Endodermal cell (in vitro differentiated cells): ENCODE results near the gene DDX39B. TPM values are rescaled to one million over a fixed set of nuclear protein-coding genes. Genes with fewer than 3 reads are reported as not detected.

ENCODE experiments used
- DNase-seq: peaks from one replicate; pipeline ENCODE4 v3.0.0-alpha.2; 2017
- H3K27ac ChIP-seq: 2 replicates; pipeline ENCODE4 v1.5.1; 2013; ENCODE audit warnings: mild to moderate bottlenecking, low read depth, low read length, moderate library complexity
- H3K27me3 ChIP-seq: 2 replicates; pipeline ENCODE4 v1.6.1; 2013; ENCODE audit warnings: mild to moderate bottlenecking, low read length, moderate library complexity; ENCODE audit not compliant: insufficient read depth, control insufficient read depth, poor library complexity, severe bottlenecking
- H3K36me3 ChIP-seq: 2 replicates; pipeline ENCODE4 v1.7.0; 2013; ENCODE audit warnings: mild to moderate bottlenecking, low read length, moderate library complexity; ENCODE audit not compliant: control insufficient read depth, insufficient read depth
- H3K4me1 ChIP-seq: one replicate; pipeline ENCODE4 v1.7.0; 2013; ENCODE audit warnings: low read length; ENCODE audit not compliant: control insufficient read depth, insufficient read depth
- H3K4me3 ChIP-seq: 2 replicates; pipeline ENCODE4 v1.5.1; 2013; ENCODE audit warnings: mild to moderate bottlenecking, low read length, moderate library complexity
- H3K9ac ChIP-seq: 2 replicates; pipeline ENCODE4 v1.6.1; 2013; ENCODE audit warnings: mild to moderate bottlenecking, low read length, moderate library complexity; ENCODE audit not compliant: poor library complexity, severe bottlenecking; ENCODE audit errors: extremely low read depth
- H3K9me3 ChIP-seq: 2 replicates; pipeline ENCODE4 v1.6.1; 2013; ENCODE audit warnings: mild to moderate bottlenecking, low read length, moderate library complexity; ENCODE audit not compliant: control insufficient read depth
- H3K27ac Mint-ChIP-seq: 2 replicates; pipeline ENCODE4 v1.8.0; 2020; ENCODE audit warnings: mixed read lengths
- H3K27me3 Mint-ChIP-seq: 2 replicates; pipeline ENCODE4 v1.8.0; 2021; ENCODE audit warnings: mild to moderate bottlenecking, mixed read lengths; ENCODE audit not compliant: insufficient read depth
- H3K36me3 Mint-ChIP-seq: 2 replicates; pipeline ENCODE4 v1.8.0; 2020; ENCODE audit warnings: low read depth, mixed read lengths
- H3K4me1 Mint-ChIP-seq: 2 replicates; pipeline ENCODE4 v1.8.0; 2020; ENCODE audit warnings: mixed read lengths
- H3K4me3 Mint-ChIP-seq: 2 replicates; pipeline ENCODE4 v1.8.0; 2020; ENCODE audit warnings: mild to moderate bottlenecking, moderate library complexity, mixed read lengths
- H3K9me3 Mint-ChIP-seq: 2 replicates; pipeline ENCODE4 v1.8.0; 2020; ENCODE audit warnings: mild to moderate bottlenecking, mixed read lengths
- CTCF ChIP-seq: fragments of 200-600 bp; sonication (generic); conservative IDR thresholded peaks from 2 replicates; pipeline ENCODE4 v1.5.0; 2021; ENCODE audit warnings: antibody characterized with exemption, mild to moderate bottlenecking
- WGBS, 2 experiments: methylation state at CpG; one replicate each; pipeline versions ENCODE4 v1.1.5 to v1.1.7; 2013; ENCODE audit warnings: missing lambda C conversion rate in 2 of 2, mixed read lengths in 1 of 2; ENCODE audit not compliant: insufficient coverage in 1 of 2, insufficient read length in 1 of 2; 5-methylcytosine and 5-hydroxymethylcytosine counted together
- total RNA-seq, 2 donors: library from RNA; stranded (reverse); fragmentation: NEBNext Ultra II Directional in 1 of 2; extraction: Animal tissue kit (Norgen Biotek cat#: 25700) in 1 of 2; gene quantifications; 2 replicates in 1 of 2; 3 replicates in 1 of 2; pipeline ENCODE4 v1.2.1, GENCODE V29; 2021

Gene DDX39B
- total RNA-seq, 2 donors from 2014 or later = 572 to 654 TPM

- peaks cover 6% of the 10 kb centered on the region for H3K4me1 ChIP-seq
- H3K27me3 ChIP-seq = no peaks in the 10 kb centered on the region
- no CpG with 5 or more reads among the region's 1 CpG for WGBS, 2 experiments
- no peaks in the 10 kb centered on the region for H3K36me3 ChIP-seq
- Mint-ChIP-seq H3K4me3 (no peak overlapping the region), H3K4me1 (peaks cover 7% of the 10 kb centered on the region), H3K36me3 (no peaks in the 10 kb centered on the region), H3K27ac (no peak overlapping the region), H3K9me3 (no peaks in the 10 kb centered on the region), H3K27me3 (peaks cover 6% of the 10 kb centered on the region)
- no peaks in the 10 kb centered on the region for H3K9me3 ChIP-seq
- H3K4me3 ChIP-seq = no peak overlapping the region
- TF ChIP-seq CTCF = no peak
- H3K9ac ChIP-seq = no peak overlapping the region
- no peak for DNase-seq
- H3K27ac ChIP-seq = no peak overlapping the region
These were observed 28.2 kb upstream of the DDX39B start for GRCh38 chr6:31569861-31570536.

DNA sequence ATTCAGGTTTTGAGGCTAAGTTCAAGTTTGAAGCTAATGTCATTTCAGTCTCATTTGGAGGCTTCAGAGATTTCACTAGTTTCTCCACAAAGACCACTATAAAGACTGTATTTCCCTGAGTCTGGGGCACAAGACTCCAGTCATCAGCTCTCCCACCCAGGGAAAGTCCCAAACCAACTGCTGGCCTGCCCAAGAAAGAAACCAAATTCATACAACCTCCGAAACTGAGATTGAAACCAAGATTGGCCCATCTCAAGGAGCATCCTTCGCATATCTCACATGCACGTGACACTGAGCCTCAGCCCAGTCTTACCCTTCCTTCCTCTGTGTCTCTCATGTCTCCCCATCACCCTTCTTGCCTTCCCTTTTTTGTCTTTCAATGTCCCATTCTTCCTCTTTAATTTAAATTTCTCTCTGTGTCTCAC is 26.7 kb upstream of the DDX39B start:
- Histone ChIP-seq H3K9ac (no peak overlapping the region), H3K4me3 (no peak overlapping the region), H3K27ac (no peak overlapping the region), H3K36me3 (no peaks in the 10 kb centered on the region), H3K9me3 (no peaks in the 10 kb centered on the region), H3K27me3 (no peaks in the 10 kb centered on the region), H3K4me1 (no peaks in the 10 kb centered on the region)
- peaks cover 4% of the 10 kb centered on the region for H3K4me1 Mint-ChIP-seq
- no peak for DNase-seq
- TF ChIP-seq CTCF = no peak
- peaks cover 3% of the 10 kb centered on the region for H3K27me3 Mint-ChIP-seq
- H3K36me3 Mint-ChIP-seq = no peaks in the 10 kb centered on the region
- no peak overlapping the region for H3K4me3 Mint-ChIP-seq
- H3K9me3 Mint-ChIP-seq = no peaks in the 10 kb centered on the region
- H3K27ac Mint-ChIP-seq = no peak overlapping the region
- WGBS, 2 experiments = 89 to 92% methylated on average over 3 of the region's 3 CpGs

DNA sequence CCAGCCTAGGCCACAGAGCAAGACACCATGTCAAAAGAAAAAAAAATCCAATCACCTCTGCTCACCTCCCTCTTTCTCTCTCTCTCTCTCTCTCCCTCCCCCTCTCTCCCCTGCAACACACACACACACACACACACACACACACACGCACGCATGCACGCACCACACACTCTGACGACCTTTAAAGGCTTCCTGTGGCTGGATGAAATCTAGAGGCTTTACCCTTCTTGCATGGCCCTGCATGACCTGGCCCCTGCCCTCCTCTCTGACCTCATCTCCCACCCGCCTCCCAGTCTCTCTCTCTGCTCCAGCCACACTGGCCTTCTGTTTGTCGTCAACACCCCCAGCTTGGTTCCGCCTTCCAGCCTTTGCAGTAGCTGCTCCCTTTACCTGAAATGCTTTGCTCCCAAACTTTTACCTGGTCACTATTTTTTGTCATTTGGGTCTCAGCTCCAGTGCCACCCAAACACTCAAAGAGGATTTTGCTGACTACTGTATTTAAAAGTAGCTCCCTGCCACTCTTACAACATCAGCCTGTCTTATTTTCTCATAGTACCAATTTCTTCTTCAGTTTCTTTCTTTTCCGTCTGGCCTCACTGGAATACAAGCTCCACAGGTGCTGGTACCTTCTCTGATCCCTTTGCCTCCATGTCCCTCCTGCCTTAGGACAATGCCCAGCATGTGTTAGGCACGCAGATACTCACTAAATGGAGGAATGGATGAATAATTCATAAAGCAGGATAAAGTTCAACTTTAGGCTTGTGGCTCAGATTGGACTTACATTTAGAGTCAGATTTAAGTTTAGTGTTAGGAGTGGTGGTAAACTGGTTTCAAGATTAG is 25.9 kb upstream of the DDX39B start:
- TF ChIP-seq CTCF = no peak
- H3K27ac Mint-ChIP-seq = peak overlapping the region; percentile 45
- no peak overlapping the region for H3K27ac ChIP-seq
- peak; percentile 73 for DNase-seq
- H3K9me3 Mint-ChIP-seq = no peaks in the 10 kb centered on the region
- H3K4me1 Mint-ChIP-seq = peaks cover 4% of the 10 kb centered on the region
- H3K4me3 ChIP-seq = no peak overlapping the region
- H3K36me3 Mint-ChIP-seq = no peaks in the 10 kb centered on the region
- no peaks in the 10 kb centered on the region for H3K27me3 ChIP-seq
- peaks cover 3% of the 10 kb centered on the region for H3K27me3 Mint-ChIP-seq
- H3K4me3 Mint-ChIP-seq = no peak overlapping the region
- no peaks in the 10 kb centered on the region for H3K4me1 ChIP-seq
- no peaks in the 10 kb centered on the region for H3K9me3 ChIP-seq
- H3K9ac ChIP-seq = no peak overlapping the region
- H3K36me3 ChIP-seq = no peaks in the 10 kb centered on the region
- WGBS, 2 experiments = 73 to 76% methylated on average over 5 to 9 of the region's 9 CpGs
